Heart left ventricle (tissue), 16 donors: ENCODE measurements around the gene RNF26. TPM values are rescaled to one million over a fixed set of nuclear protein-coding genes. Genes with fewer than 3 reads are reported as not detected.
A peak's percentile ranks its signal among the peaks of the same experiment; 100 is the strongest.

Experiments
- ATAC-seq, 4 donors: fragments of 200-7000 bp; cut with Tn5 transposase; one replicate each; pipeline ENCODE4 v1.9.1; 2020 to 2022; ENCODE audit warnings: moderate library complexity in 4 of 4, mild to moderate bottlenecking in 3 of 4, moderate number of reproducible peaks in 1 of 4
- DNase-seq, 5 donors: peaks; one replicate each; pipeline ENCODE4 v3.0.0-alpha.2; 2020
- H3K27ac ChIP-seq, 12 donors: fragments of 200-600 bp; sonication (generic) in 4 of 12; one replicate each; pipeline versions ENCODE4 v1.5.0 to v1.8.0; 2016 to 2022; ENCODE audit warnings: mild to moderate bottlenecking in 2 of 12
- H3K27me3 ChIP-seq, 9 donors: fragments of 200-600 bp; sonication (generic) in 2 of 9; one replicate each; pipeline versions ENCODE4 v1.5.1 to v1.8.0; 2016 to 2022; ENCODE audit warnings: mild to moderate bottlenecking in 3 of 9
- H3K36me3 ChIP-seq, 9 donors: fragments of 200-600 bp; sonication (generic) in 2 of 9; one replicate each; pipeline versions ENCODE4 v1.5.0 to v1.8.0; 2018 to 2022; ENCODE audit warnings: mild to moderate bottlenecking in 2 of 9
- H3K4me1 ChIP-seq, 12 donors: fragments of 200-600 bp; sonication (generic) in 4 of 12; one replicate each; pipeline versions ENCODE4 v1.5.0 to v1.8.0; 2016 to 2022; ENCODE audit warnings: mild to moderate bottlenecking in 3 of 12
- H3K4me3 ChIP-seq, 12 donors: fragments of 200-600 bp; sonication (generic) in 4 of 12; one replicate each; pipeline versions ENCODE4 v1.5.0 to v1.8.0; 2017 to 2022; ENCODE audit warnings: mild to moderate bottlenecking in 9 of 12, moderate library complexity in 4 of 12
- H3K9me3 ChIP-seq, 12 donors: fragments of 200-600 bp; sonication (generic) in 4 of 12; one replicate each; pipeline versions ENCODE4 v1.5.0 to v1.8.0; 2016 to 2022; ENCODE audit warnings: mild to moderate bottlenecking in 1 of 12
- POLR2A ChIP-seq, 2 donors: fragments of 450-650 bp; IDR thresholded peaks; one replicate each; pipeline ENCODE4 v1.6.1; 2017; ENCODE audit warnings: antibody characterized with exemption in 2 of 2, mild to moderate bottlenecking in 2 of 2, moderate library complexity in 2 of 2
- WGBS, 4 donors: extraction: QIAGEN DNeasy Blood & Tissue Kit in 2 of 4; methylation state at CpG; one replicate each; pipeline versions ENCODE4 v1.1.5 to v1.1.7; 2013 to 2018; 5-methylcytosine and 5-hydroxymethylcytosine counted together
- intact Hi-C, 10 donors: fragments of 100-400 bp; cut with DNase I; formaldehyde crosslinking; loops; one replicate each; pipeline versions ENCODE4 v1.11.1 to v1.14.2; 2022
- polyA plus RNA-seq, 2 donors: library from polyadenylated mRNA; stranded (reverse); fragments of 200-250 nt; gene quantifications; one replicate each; pipeline ENCODE4 v1.2.3, GENCODE V29; 2013
- total RNA-seq, 9 donors: library from RNA; depleted of rRNA in 2 of 9; stranded (reverse); fragments of >200 nt in 2 of 9; fragmentation: NEBNext Ultra II Directional in 3 of 9; extraction: Animal tissue kit (Norgen Biotek cat#: 25700) in 3 of 9; gene quantifications; one replicate each; pipeline versions ENCODE4 v1.1.0 to v1.2.4, GENCODE V29; 2016 to 2023
- TF ChIP-seq, protein P1 (sequence below), 12 donors: fragments of 200-600 bp; sonication (generic) in 4 of 12; IDR thresholded peaks; one replicate each; pipeline versions ENCODE4 v1.5.0 to v1.8.0; 2018 to 2022; ENCODE audit warnings: antibody characterized with exemption in 12 of 12, mild to moderate bottlenecking in 5 of 12
- donor health status: ischemic (EF 13 %, LVEDD 7.1; RV severe dilation, severe dysfunction).
- donor health status: healthy with polysubstance abuse.
- donor health status: DM: no; HTN: yes; CAD: no.
- donor health status: DM: no; HTN: no; CAD: no.
- donor health status: ischemic (EF 25% LVEDD 6.9; RV normal size, moderate dysfunction).
- donor health status: ischemic (EF 25% LVEDD 5.7; RV mildly dilated, moderate dysfunction).
- donor health status: healthy.
- donor health status: DM: yes; HTN: yes; CAD: no.
- donor health status: ischemic (EF 35%, LVEDD 5.7; RV mildly dilated, moderate dysfunction).
- donor health status: nonischemic (EF 11% LVEDD 7.7; RV severe dilation, severe dysfunction).
- donor health status: DM: yes; HTN: yes; CAD: no.
- donor health status: PGD.
- donor health status: ischemic (EF 29% LVEDD 5.4; RV normal size, mild dysfunction).
- donor health status: nonischemic (EF 23%, LVEDD 6.1; RV moderate dilation, normal function).

Gene RNF26
- total and polyA plus RNA-seq, 11 donors = 6.2 to 22.4 (median 11.8) TPM

DNA sequence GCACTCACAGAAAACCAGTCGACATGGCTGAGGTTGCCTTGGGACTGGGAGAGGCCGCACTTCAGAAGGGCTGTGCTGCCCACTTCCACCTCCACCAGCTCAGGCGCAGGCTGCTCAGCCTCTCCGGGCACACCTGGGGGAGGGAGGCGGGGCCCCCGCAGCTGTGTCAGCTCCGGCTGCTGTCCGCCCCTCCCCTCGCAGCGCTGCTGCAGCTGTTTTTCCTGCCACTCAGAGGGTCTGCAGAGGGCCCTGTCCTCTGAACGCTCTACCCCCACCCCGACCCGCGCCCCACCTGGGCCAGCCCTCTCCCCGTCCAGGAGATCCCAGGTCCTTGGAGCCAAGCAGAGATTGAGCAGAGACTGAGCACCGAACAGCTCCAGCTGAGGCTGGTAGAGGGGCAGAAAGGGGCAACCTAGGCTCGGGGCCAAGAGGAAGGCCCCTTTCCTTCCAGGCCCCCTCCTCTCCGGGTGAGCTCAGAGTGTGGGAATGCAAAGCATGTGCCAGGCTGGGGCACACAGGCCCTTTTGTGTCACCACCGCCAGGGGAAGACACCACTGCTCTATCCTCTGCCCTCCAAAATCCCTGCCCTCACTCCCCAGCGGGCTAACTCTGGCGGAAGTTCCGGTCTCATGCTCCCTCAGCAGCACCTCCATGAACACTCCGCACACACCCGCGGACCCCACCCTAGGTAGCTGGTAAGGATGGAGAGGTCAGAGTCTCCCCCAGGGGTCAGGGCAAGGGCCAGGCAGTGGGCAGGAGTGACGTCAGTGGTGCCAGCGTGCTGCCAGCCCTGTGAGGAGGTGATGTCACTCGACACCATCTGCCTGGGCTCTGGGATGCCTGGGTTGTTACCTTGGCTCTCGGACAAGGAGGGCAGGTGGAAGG, 19.0 kb upstream of the RNF26 start:
- ATAC-seq (peak; percentile 23 to 46 (median 26)), DNase-seq (peak; percentile 55 to 69 (median 61))
- TF ChIP-seq, protein P1, sequence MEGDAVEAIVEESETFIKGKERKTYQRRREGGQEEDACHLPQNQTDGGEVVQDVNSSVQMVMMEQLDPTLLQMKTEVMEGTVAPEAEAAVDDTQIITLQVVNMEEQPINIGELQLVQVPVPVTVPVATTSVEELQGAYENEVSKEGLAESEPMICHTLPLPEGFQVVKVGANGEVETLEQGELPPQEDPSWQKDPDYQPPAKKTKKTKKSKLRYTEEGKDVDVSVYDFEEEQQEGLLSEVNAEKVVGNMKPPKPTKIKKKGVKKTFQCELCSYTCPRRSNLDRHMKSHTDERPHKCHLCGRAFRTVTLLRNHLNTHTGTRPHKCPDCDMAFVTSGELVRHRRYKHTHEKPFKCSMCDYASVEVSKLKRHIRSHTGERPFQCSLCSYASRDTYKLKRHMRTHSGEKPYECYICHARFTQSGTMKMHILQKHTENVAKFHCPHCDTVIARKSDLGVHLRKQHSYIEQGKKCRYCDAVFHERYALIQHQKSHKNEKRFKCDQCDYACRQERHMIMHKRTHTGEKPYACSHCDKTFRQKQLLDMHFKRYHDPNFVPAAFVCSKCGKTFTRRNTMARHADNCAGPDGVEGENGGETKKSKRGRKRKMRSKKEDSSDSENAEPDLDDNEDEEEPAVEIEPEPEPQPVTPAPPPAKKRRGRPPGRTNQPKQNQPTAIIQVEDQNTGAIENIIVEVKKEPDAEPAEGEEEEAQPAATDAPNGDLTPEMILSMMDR (IDR thresholded peaks at IDR 0.05) = peak in 8 of 12 donors; percentile 7 to 34 (median 10)
- TF ChIP-seq POLR2A (IDR thresholded peaks at IDR 0.05) = no peak
- no peaks in the 10 kb centered on the region for H3K9me3 ChIP-seq
- intact Hi-C loops = loop anchor here in 3 of 10 donors (5.0 to 10.0 kb wide), 3 partner anchors 168 to 213 kb away; partner anchors contain the start of genes ABCG4 (in 1 of the 3) and DPAGT1 (in 1 of the 3)
- H3K27me3 ChIP-seq = peaks cover 0 to 33% (median 0%) of the 10 kb centered on the region in 9 donors
- peak overlapping the region; percentile 25 to 86 (median 75) for H3K4me3 ChIP-seq
- H3K4me1 ChIP-seq = peaks cover 0 to 66% (median 40%) of the 10 kb centered on the region in 12 donors
- WGBS, 4 donors = 10 to 18% (median 15%) methylated on average over 22 to 29 of the region's 29 CpGs
- H3K36me3 ChIP-seq = peaks cover 0 to 47% (median 28%) of the 10 kb centered on the region in 9 donors
- H3K27ac ChIP-seq = peak overlapping the region; percentile 81 to 99 (median 93)

DNA sequence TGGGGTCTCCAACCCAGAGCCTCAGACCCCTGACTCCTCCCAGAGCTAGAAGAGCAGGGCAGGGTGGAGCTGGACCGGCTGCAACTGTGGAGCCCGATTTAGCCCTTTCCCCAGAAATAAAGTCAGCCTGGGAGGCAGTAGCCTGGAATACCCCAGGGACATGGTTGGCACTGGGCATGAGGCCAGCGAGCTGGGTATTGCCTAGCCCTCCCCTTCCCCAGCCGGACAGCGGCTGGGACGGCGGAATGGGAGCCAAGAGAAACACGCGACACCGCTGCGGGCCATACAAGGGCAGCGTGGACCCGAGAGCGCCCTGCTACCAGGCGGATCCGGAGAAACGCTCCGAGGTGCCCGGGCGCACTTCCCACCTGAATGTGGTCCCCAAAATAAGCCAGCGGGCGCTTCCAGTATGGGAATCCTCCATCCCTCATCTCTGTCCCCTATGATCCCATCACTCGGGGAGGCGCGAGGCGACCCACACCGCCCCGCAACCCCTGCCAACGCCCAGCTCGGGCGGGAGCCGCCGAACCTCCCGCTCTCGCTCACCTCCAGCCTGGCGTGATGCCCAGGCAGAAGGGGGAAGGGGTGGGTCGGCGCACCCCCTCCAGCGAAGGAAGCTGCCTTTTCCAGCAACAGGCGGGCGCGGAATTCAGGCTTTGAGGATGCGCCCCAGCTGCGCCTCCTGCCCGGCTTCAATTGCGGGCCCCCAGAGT, 18.2 kb upstream of the RNF26 start:
- Histone ChIP-seq H3K27ac (peak overlapping the region; percentile 81 to 99 (median 93)), H3K36me3 (peaks cover 0 to 39% (median 20%) of the 10 kb centered on the region in 9 donors), H3K27me3 (peaks cover 0 to 41% (median 0%) of the 10 kb centered on the region in 9 donors), H3K9me3 (no peaks in the 10 kb centered on the region), H3K4me1 (peaks cover 0 to 67% (median 45%) of the 10 kb centered on the region in 12 donors), H3K4me3 (peak overlapping the region; percentile 25 to 86 (median 75))
- intact Hi-C loops = loop anchor here in 3 of 10 donors (5.0 to 10.0 kb wide), 3 partner anchors 169 to 214 kb away; partner anchors contain the start of genes ABCG4 (in 1 of the 3) and DPAGT1 (in 1 of the 3)
- DNase-seq (peak; percentile 75 to 80 (median 79)), ATAC-seq (peak; percentile 23 to 44 (median 27))
- TF ChIP-seq, protein P1 (IDR thresholded peaks at IDR 0.05) = no peak
- no peak for TF ChIP-seq POLR2A (IDR thresholded peaks at IDR 0.05)
- WGBS, 4 donors = 0 to 2% (median 1%) methylated on average over 20 to 46 of the region's 46 CpGs

DNA sequence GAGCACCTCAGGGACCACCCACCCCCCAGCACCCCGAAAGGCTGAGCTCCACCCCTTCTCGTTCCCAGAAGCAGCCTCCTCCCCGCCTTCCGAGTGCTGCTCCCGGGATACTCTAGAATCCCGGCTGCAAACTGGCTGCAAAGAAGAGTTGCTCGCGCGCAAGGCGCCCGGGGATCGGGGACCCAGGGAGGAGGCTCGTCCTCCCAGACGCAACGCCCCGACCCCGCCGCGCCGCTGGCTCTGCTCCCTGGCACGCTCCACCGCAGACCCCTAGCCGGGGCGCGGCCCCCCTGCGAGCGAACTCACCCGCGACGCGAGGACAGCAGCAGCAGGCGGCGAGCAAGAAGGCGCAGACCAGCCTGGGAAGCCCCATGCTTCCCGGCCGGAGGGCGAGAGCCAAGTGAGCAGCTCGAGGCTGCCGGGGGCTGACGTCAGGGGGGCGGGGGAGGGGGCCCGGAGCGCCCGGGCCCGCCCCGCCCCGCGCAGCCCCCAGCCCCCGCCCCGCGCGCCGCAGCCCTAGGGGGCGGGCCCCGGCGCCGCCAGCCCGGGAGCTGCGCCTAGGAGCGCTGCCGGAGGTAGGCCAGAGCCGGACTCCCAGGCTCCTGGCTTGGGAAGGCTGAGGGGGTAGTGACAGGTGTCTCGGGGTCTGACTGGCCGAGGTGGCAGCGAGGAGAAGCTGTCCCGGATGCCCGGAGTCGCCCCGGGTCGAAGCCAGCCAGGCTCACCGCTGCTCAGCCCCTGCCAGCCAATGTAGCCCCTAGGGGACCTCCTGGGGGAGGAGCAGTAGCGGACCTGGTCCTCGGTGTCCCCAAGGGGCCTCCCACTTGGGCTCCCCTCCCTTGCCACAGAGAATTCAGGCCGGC, 17.4 kb upstream of the RNF26 start, which contains the start of gene MCAM:
TSS of gene MCAM (minus strand) at position 402 of the 863 bp plus-strand sequence. CDS start at position 373, 29 bp downstream.
- ATAC-seq (peak in 3 of 4 donors; percentile 5 to 40 (median 39)), DNase-seq (peak; percentile 63 to 68 (median 66))
- Histone ChIP-seq H3K27ac (peak within 1 kb of the TSS; percentile 85 to 99 (median 93)), H3K27me3 (peaks cover 0 to 44% (median 0%) of the 10 kb centered on the region in 9 donors), H3K4me3 (peak within 1 kb of the TSS; percentile 25 to 86 (median 75)), H3K9me3 (no peaks in the 10 kb centered on the region), H3K4me1 (peaks cover 0 to 72% (median 52%) of the 10 kb centered on the region in 12 donors), H3K36me3 (peaks cover 0 to 31% (median 12%) of the 10 kb centered on the region in 9 donors)
- peak in 1 of 2 donors; percentile 23 for TF ChIP-seq POLR2A (IDR thresholded peaks at IDR 0.05)
- TF ChIP-seq, protein P1 (IDR thresholded peaks at IDR 0.05) = no peak
- intact Hi-C loops = loop anchor here in 3 of 10 donors (5.0 to 10.0 kb wide), 3 partner anchors 170 to 215 kb away; partner anchors contain the start of genes ABCG4 (in 1 of the 3) and DPAGT1 (in 1 of the 3)
- WGBS, 4 donors = 1 to 3% (median 1%) methylated on average over 14 to 74 of the region's 74 CpGs
